Liver (tissue), 9 donors: Measurements from ENCODE around the gene ATP7B. TPM values are rescaled to one million over a fixed set of nuclear protein-coding genes. Genes with fewer than 3 reads are reported as not detected.

Source experiments
- DNase-seq: peaks from one replicate; pipeline ENCODE4 v3.0.0-alpha.2; 2017; ENCODE audit warnings: low spot score
- H3K27ac ChIP-seq, 2 donors: one replicate each; pipeline ENCODE4 v1.7.0; 2013; ENCODE audit warnings: inconsistent platforms in 2 of 2, low read length in 2 of 2, control low read depth in 1 of 2, low read depth in 1 of 2, mild to moderate bottlenecking in 1 of 2
- H3K27me3 ChIP-seq, 4 donors: one replicate each; pipeline versions ENCODE4 v1.6.1 to v1.7.0; 2013; ENCODE audit warnings: low read length in 3 of 4, inconsistent platforms in 1 of 4, mild to moderate bottlenecking in 1 of 4, moderate library complexity in 1 of 4; ENCODE audit not compliant: control insufficient read depth in 4 of 4, insufficient read depth in 4 of 4
- H3K36me3 ChIP-seq, 4 donors: one replicate each; pipeline versions ENCODE4 v1.6.1 to v1.7.0; 2013; ENCODE audit warnings: low read length in 3 of 4, mild to moderate bottlenecking in 3 of 4, low read depth in 1 of 4, moderate library complexity in 1 of 4; ENCODE audit not compliant: control insufficient read depth in 4 of 4, insufficient read depth in 3 of 4
- H3K4me1 ChIP-seq, 4 donors: one replicate each; pipeline versions ENCODE4 v1.6.1 to v1.7.0; 2013; ENCODE audit warnings: low read length in 3 of 4, mild to moderate bottlenecking in 3 of 4, moderate library complexity in 1 of 4; ENCODE audit not compliant: control insufficient read depth in 4 of 4, insufficient read depth in 4 of 4
- H3K4me3 ChIP-seq, 3 donors: one replicate each; pipeline versions ENCODE4 v1.6.1 to v1.7.0; 2013; ENCODE audit warnings: low read length in 3 of 3, control low read depth in 1 of 3, low read depth in 1 of 3, mild to moderate bottlenecking in 1 of 3
- H3K9ac ChIP-seq, 2 donors: one replicate each; pipeline ENCODE4 v1.7.0; 2013; ENCODE audit warnings: low read length in 2 of 2, mild to moderate bottlenecking in 2 of 2, moderate library complexity in 2 of 2, control low read depth in 1 of 2, low read depth in 1 of 2
- H3K9me3 ChIP-seq, 4 donors: one replicate each; pipeline versions ENCODE4 v1.6.1 to v1.7.0; 2013; ENCODE audit warnings: low read length in 3 of 4; ENCODE audit not compliant: control insufficient read depth in 4 of 4
- EGR1 ChIP-seq, 2 donors: IDR thresholded peaks; 2 replicates each; pipeline ENCODE4 v1.6.1; 2016 to 2018; ENCODE audit warnings: antibody characterized with exemption in 2 of 2, low read depth in 2 of 2
- FOXA1 ChIP-seq: IDR thresholded peaks from 2 replicates; pipeline ENCODE4 v1.6.1; 2016; ENCODE audit warnings: antibody characterized with exemption
- GABPA ChIP-seq, 2 donors: IDR thresholded peaks in 1 of 2; conservative IDR thresholded peaks in 1 of 2; 2 replicates each; pipeline ENCODE4 v1.6.1; 2016; ENCODE audit warnings: antibody characterized with exemption in 2 of 2, mild to moderate bottlenecking in 1 of 2, moderate library complexity in 1 of 2
- HNF4A ChIP-seq, 2 donors: conservative IDR thresholded peaks; 2 replicates each; pipeline ENCODE4 v1.6.1; 2016; ENCODE audit warnings: antibody characterized with exemption in 2 of 2, mild to moderate bottlenecking in 2 of 2
- HNF4G ChIP-seq: IDR thresholded peaks from 2 replicates; pipeline ENCODE4 v1.6.1; 2016; ENCODE audit warnings: antibody characterized with exemption
- JUND ChIP-seq, 2 donors: IDR thresholded peaks; 2 replicates each; pipeline ENCODE4 v1.6.1; 2016; ENCODE audit warnings: antibody characterized with exemption in 2 of 2
- NR2F2 ChIP-seq: IDR thresholded peaks from 2 replicates; pipeline ENCODE4 v1.6.1; 2016; ENCODE audit warnings: antibody characterized with exemption
- RAD21 ChIP-seq, 2 donors: IDR thresholded peaks; 2 replicates each; pipeline ENCODE4 v1.6.1; 2016; ENCODE audit warnings: antibody characterized with exemption in 2 of 2, mild to moderate bottlenecking in 2 of 2
- RXRA ChIP-seq, 2 donors: IDR thresholded peaks; 2 replicates each; pipeline ENCODE4 v1.6.1; 2017 to 2018; ENCODE audit warnings: antibody characterized with exemption in 2 of 2, mild to moderate bottlenecking in 1 of 2
- SP1 ChIP-seq: IDR thresholded peaks from 2 replicates; pipeline ENCODE4 v1.6.1; 2018; ENCODE audit warnings: antibody characterized with exemption, mild to moderate bottlenecking
- YY1 ChIP-seq: IDR thresholded peaks from 2 replicates; pipeline ENCODE4 v1.6.1; 2016; ENCODE audit warnings: antibody characterized with exemption, mild to moderate bottlenecking
- WGBS: extraction: QIAGEN DNeasy Blood & Tissue Kit; methylation state at CpG from one replicate; pipeline ENCODE4 v1.1.7; 2013; 5-methylcytosine and 5-hydroxymethylcytosine counted together
- polyA plus RNA-seq, 2 donors: library from polyadenylated mRNA; stranded (reverse) in 1 of 2; unstranded in 1 of 2; fragments of 200-250 nt in 1 of 2; fragments of >200 nt in 1 of 2; fragmentation: Nextera tagmentation in 1 of 2; extraction: Ambion mirVana in 1 of 2; gene quantifications; one replicate each; pipeline versions ENCODE4 v1.2.1 to v1.2.3, GENCODE V29; 2013 to 2015
- total RNA-seq, 2 donors: library from RNA; depleted of rRNA; stranded (reverse); fragments of >200 nt; gene quantifications; one replicate each; pipeline ENCODE4 v1.2.3, GENCODE V29; 2014
- TF ChIP-seq, protein P1 (sequence below): fragments of 150-350 bp; IDR thresholded peaks from 2 replicates; pipeline ENCODE4 v1.5.1; 2017; ENCODE audit warnings: improper control_type of control experiment, low read depth, low read length; ENCODE audit not compliant: missing input control
- TF ChIP-seq, protein P2 (sequence below): IDR thresholded peaks from 2 replicates; pipeline ENCODE4 v1.6.1; 2016; ENCODE audit warnings: antibody characterized with exemption
- TF ChIP-seq, protein P3 (sequence below): IDR thresholded peaks from 2 replicates; pipeline ENCODE4 v1.6.1; 2016; ENCODE audit warnings: antibody characterized with exemption
- TF ChIP-seq, protein P4 (sequence below): IDR thresholded peaks from 2 replicates; pipeline ENCODE4 v1.6.1; 2016; ENCODE audit warnings: antibody characterized with exemption
- donor health status: healthy.
- donor health status: healthy.
- donor health status: healthy.
- donor health status: healthy.
- donor health status: healthy.

The ATP7B gene
- total and polyA plus RNA-seq, 4 donors = 8.0 to 37.7 (median 22.1) TPM

DNA sequence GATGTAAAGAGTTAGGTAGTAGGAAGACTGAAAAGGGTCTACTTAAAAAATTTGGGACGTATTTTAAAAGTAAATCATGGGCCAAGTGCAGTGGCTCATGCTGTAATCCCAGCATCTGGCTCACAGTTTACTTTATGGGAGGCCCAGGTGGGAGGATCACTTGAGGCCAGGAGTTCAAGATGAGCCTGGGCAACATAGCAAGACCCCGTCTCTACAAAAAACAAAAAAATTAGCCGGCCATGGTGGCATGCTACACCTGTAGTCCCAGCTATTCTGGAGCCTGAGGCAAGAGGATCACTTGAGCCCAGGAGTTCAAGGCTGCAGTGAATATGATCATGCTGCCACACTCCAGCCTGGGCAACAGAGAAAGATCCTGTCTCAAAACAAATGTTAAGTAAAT is 36.2 kb upstream of the ATP7B start:
- no peaks in the 10 kb centered on the region for H3K4me1 ChIP-seq
- no peak overlapping the region for H3K9ac ChIP-seq
- H3K4me3 ChIP-seq = no peak overlapping the region
- WGBS = 95% methylated on average over 3 of the region's 3 CpGs
- TF ChIP-seq EGR1 (IDR thresholded peaks at IDR 0.05; ENCODE audit: low read depth in 2 of 2) (no peak), SP1 (no peak), JUND (IDR thresholded peaks at IDR 0.05) (no peak), GABPA (IDR thresholded peaks at IDR 0.05 in 1 of 2, conservative IDR thresholded peaks at IDR 0.05 in 1 of 2) (no peak), RAD21 (IDR thresholded peaks at IDR 0.05) (no peak), RXRA (IDR thresholded peaks at IDR 0.05) (no peak)
- TF ChIP-seq, protein P1, sequence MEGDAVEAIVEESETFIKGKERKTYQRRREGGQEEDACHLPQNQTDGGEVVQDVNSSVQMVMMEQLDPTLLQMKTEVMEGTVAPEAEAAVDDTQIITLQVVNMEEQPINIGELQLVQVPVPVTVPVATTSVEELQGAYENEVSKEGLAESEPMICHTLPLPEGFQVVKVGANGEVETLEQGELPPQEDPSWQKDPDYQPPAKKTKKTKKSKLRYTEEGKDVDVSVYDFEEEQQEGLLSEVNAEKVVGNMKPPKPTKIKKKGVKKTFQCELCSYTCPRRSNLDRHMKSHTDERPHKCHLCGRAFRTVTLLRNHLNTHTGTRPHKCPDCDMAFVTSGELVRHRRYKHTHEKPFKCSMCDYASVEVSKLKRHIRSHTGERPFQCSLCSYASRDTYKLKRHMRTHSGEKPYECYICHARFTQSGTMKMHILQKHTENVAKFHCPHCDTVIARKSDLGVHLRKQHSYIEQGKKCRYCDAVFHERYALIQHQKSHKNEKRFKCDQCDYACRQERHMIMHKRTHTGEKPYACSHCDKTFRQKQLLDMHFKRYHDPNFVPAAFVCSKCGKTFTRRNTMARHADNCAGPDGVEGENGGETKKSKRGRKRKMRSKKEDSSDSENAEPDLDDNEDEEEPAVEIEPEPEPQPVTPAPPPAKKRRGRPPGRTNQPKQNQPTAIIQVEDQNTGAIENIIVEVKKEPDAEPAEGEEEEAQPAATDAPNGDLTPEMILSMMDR = no peak
- TF ChIP-seq, protein P2, sequence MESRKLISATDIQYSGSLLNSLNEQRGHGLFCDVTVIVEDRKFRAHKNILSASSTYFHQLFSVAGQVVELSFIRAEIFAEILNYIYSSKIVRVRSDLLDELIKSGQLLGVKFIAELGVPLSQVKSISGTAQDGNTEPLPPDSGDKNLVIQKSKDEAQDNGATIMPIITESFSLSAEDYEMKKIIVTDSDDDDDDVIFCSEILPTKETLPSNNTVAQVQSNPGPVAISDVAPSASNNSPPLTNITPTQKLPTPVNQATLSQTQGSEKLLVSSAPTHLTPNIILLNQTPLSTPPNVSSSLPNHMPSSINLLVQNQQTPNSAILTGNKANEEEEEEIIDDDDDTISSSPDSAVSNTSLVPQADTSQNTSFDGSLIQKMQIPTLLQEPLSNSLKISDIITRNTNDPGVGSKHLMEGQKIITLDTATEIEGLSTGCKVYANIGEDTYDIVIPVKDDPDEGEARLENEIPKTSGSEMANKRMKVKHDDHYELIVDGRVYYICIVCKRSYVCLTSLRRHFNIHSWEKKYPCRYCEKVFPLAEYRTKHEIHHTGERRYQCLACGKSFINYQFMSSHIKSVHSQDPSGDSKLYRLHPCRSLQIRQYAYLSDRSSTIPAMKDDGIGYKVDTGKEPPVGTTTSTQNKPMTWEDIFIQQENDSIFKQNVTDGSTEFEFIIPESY = no peak
- TF ChIP-seq, protein P3, sequence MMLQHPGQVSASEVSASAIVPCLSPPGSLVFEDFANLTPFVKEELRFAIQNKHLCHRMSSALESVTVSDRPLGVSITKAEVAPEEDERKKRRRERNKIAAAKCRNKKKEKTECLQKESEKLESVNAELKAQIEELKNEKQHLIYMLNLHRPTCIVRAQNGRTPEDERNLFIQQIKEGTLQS = no peak
- no peak for DNase-seq
- H3K9me3 ChIP-seq = peaks cover 0 to 2% (median 0%) of the 10 kb centered on the region in 4 donors
- H3K36me3 ChIP-seq = no peaks in the 10 kb centered on the region
- no peaks in the 10 kb centered on the region for H3K27me3 ChIP-seq
- no peak overlapping the region for H3K27ac ChIP-seq

DNA sequence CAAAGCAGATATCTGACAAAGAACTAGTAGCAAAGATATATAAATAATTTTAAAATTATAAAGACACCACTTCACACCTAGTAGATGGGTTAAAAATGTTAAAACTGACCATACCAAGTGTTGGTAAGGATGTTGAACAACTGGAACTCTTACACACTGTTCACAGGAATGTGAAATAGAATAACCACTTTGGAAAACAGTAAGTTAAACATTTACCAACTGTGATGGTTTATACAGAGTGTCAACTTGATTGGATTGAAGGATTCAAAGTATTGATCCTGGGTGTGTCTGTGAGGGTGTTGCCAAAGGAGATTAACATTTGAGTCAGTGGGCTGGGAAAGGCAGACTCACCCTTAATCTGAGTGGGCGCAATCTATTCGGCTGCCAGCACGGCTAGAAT is 32.4 kb upstream of the ATP7B start:
- Histone ChIP-seq H3K27ac (no peak overlapping the region), H3K4me3 (no peak overlapping the region), H3K9ac (no peak overlapping the region), H3K9me3 (no peaks in the 10 kb centered on the region), H3K4me1 (no peaks in the 10 kb centered on the region), H3K27me3 (no peaks in the 10 kb centered on the region), H3K36me3 (no peaks in the 10 kb centered on the region)
- no peak for DNase-seq
- TF ChIP-seq HNF4A (conservative IDR thresholded peaks at IDR 0.05) (no peak), YY1 (no peak), RXRA (IDR thresholded peaks at IDR 0.05) (no peak), HNF4G (no peak), FOXA1 (no peak)
- 96% methylated on average over 3 of the region's 3 CpGs for WGBS

DNA sequence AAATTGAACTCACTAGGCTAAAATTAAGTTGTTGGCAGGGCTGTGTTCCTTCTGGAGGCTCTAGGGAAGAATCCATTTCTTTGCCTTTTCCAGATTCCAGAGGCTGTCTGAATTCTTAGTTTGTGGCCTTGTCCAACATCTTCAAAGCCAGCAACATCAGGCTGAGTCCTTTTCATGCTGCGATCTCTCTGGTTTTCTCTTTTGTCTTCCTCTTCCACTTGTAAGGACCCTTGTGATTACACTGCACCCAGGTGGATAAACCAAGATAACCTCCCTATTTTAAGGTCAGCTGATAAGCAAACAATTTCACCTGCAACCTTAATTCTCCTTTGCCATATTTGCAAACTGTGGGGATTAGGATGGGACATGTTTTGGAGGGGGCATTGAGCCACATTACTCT is 24.8 kb upstream of the ATP7B start:
- 94% methylated on average over 1 of the region's 1 CpG for WGBS
- H3K27ac ChIP-seq = no peak overlapping the region
- no peak overlapping the region for H3K9ac ChIP-seq
- peaks cover 0 to 3% (median 0%) of the 10 kb centered on the region in 4 donors for H3K4me1 ChIP-seq
- no peaks in the 10 kb centered on the region for H3K36me3 ChIP-seq
- H3K9me3 ChIP-seq = no peaks in the 10 kb centered on the region
- no peak for DNase-seq
- H3K4me3 ChIP-seq = no peak overlapping the region
- H3K27me3 ChIP-seq = no peaks in the 10 kb centered on the region
- TF ChIP-seq NR2F2 = no peak
- TF ChIP-seq, protein P4, sequence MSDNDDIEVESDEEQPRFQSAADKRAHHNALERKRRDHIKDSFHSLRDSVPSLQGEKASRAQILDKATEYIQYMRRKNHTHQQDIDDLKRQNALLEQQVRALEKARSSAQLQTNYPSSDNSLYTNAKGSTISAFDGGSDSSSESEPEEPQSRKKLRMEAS = no peak
- no peak for TF ChIP-seq RAD21 (IDR thresholded peaks at IDR 0.05)
